Left ventricle myocardium inferior (tissue), 1 donor: ENCODE data around the gene WDR35. TPM values are rescaled to one million over a fixed set of nuclear protein-coding genes. Genes with fewer than 3 reads are reported as not detected.
"Not testable (repeated sequence)": the region's sequence is repeated elsewhere in the genome, so short reads cannot be mapped to it uniquely, and the experiment has no call there.

ENCODE experiments used
- DNase-seq: peaks from one replicate; pipeline ENCODE4 v3.0.0-alpha.2; 2020
- H3K27ac ChIP-seq: fragments of 200-600 bp; replicated peaks from 2 replicates; pipeline ENCODE4 v1.8.0; 2021
- H3K27me3 ChIP-seq: fragments of 200-600 bp; 2 replicates; pipeline ENCODE4 v1.8.0; 2021; ENCODE audit warnings: low read depth
- H3K36me3 ChIP-seq: fragments of 200-600 bp; 2 replicates; pipeline ENCODE4 v1.8.0; 2021
- H3K4me1 ChIP-seq: fragments of 200-600 bp; 2 replicates; pipeline ENCODE4 v1.8.0; 2021
- H3K4me3 ChIP-seq: fragments of 200-600 bp; 2 replicates; pipeline ENCODE4 v1.8.0; 2021; ENCODE audit warnings: mild to moderate bottlenecking, moderate library complexity
- H3K9me3 ChIP-seq: fragments of 200-600 bp; replicated peaks from 2 replicates; pipeline ENCODE4 v1.8.0; 2021
- intact Hi-C: fragments of 100-400 bp; cut with micrococcal nuclease; formaldehyde crosslinking; loops from one replicate; pipeline ENCODE4 v1.11.0; 2022
- total RNA-seq: library from RNA; stranded (reverse); fragmentation: NEBNext Ultra II Directional; extraction: Animal tissue kit (Norgen Biotek cat#: 25700); gene quantifications from one replicate; pipeline ENCODE4 v1.2.1, GENCODE V29; 2021
- TF ChIP-seq, protein P1 (sequence below): fragments of 200-600 bp; IDR thresholded peaks from 2 replicates; pipeline ENCODE4 v1.8.0; 2021; ENCODE audit warnings: antibody characterized with exemption, mild to moderate bottlenecking, borderline replicate concordance
- donor health status: DM: no; HTN: yes; CAD: no; lungs with severe emphysema.

Gene WDR35
- total RNA-seq, 1 donor from 2014 or later, result 4.8 TPM

DNA sequence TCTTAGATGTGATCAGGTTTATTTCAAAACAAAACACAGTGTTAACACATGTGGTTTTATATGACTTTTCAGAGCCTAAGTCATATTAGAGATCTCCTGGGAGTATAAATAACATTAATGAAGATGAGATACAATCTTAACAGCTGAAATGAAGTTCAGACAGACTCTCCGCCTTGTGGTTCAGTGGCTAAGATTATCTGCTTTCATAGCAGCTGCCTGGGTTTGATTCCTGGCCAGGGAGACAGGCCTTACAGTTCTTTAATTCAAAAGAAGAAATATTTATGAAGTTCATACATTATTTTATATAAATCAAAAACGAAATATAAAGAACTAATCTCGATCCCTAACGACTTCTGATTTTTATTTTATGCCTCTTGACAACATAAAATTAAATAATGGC, 52.9 kb downstream of the WDR35 start:
- intact Hi-C loops, result no loop called here
- no peak overlapping the region for H3K4me3 ChIP-seq
- H3K27ac ChIP-seq, result no peak overlapping the region
- TF ChIP-seq, protein P1, sequence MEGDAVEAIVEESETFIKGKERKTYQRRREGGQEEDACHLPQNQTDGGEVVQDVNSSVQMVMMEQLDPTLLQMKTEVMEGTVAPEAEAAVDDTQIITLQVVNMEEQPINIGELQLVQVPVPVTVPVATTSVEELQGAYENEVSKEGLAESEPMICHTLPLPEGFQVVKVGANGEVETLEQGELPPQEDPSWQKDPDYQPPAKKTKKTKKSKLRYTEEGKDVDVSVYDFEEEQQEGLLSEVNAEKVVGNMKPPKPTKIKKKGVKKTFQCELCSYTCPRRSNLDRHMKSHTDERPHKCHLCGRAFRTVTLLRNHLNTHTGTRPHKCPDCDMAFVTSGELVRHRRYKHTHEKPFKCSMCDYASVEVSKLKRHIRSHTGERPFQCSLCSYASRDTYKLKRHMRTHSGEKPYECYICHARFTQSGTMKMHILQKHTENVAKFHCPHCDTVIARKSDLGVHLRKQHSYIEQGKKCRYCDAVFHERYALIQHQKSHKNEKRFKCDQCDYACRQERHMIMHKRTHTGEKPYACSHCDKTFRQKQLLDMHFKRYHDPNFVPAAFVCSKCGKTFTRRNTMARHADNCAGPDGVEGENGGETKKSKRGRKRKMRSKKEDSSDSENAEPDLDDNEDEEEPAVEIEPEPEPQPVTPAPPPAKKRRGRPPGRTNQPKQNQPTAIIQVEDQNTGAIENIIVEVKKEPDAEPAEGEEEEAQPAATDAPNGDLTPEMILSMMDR, result no peak
- peaks cover 31% of the 10 kb centered on the region for H3K36me3 ChIP-seq
- DNase-seq, result no peak
- H3K9me3 ChIP-seq, result no peaks in the 10 kb centered on the region
- no peaks in the 10 kb centered on the region for H3K27me3 ChIP-seq
- H3K4me1 ChIP-seq, result no peaks in the 10 kb centered on the region

DNA sequence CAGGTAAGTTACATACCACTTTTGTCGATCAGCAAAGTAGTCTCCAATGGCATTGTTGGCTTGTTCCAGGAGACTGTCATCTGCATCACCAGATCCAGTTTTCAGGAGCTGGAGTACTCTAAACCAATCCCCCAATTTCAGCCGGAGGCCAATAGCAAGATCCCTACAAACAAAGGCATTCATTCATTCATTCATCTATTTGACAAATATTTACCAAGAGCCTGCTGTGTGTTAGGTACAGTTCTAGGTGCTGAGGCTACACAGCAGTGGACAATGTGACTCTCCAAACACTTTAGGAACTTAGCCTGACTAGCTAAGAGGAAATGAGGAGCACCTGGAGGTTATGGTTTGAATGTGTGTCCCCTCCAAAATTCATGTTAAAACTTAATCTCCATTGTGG, 53.7 kb downstream of the WDR35 start:
- Histone ChIP-seq H3K27me3 (no peaks in the 10 kb centered on the region), H3K27ac (no peak overlapping the region), H3K4me3 (no peak overlapping the region), H3K4me1 (no peaks in the 10 kb centered on the region), H3K9me3 (no peaks in the 10 kb centered on the region), H3K36me3 (peaks cover 34% of the 10 kb centered on the region)
- intact Hi-C loops, result no loop called here
- TF ChIP-seq, protein P1, result no peak
- no peak for DNase-seq

DNA sequence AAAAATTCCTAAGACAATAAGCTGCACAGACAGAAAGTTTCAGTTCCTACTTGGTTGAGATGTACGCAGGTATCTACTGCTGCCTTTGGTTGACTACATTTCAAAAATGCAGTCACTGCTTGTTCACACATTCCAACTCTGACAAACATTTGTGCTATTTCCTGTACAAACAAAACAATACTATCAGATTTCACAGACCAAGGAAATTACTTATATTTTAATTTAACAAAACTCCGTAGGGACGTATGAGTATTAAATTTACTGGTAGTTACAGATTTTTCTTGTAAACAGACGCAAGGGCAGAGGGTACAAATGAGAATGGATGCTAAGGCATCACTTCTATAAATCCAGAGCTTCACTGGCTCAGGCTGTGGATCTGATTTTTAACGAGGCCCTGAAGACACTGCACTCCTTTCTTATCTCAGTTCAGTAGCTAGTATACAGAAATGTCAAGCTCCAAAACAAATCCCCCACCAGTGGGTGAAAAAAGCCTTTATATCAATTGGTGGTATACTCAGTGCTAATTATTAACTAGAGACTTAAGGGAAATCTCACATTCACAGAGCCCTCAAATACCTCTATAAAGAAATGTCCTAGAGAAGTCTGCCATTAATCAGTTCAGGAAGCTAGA, 56.4 kb downstream of the WDR35 start:
- TF ChIP-seq, protein P1, result no peak
- intact Hi-C loops, result no loop called here

DNA sequence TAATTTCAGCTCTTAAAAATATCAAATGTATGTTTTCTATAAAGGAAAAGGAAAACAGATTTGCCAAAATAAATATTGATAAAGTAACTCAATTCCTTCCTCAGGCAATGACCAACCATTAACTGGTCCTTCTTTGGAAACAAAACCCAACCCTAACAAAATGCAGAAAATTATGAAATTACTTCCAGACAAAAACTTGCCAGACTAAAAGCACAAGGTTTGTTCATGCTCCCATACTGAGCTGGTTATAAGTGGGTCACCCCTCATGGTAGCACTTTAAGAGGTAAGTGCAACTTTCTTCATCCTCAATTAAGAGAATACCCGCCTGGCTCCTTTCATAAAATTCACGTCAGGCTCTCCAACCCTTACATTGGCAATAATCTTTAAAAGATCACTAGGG, 57.0 kb downstream of the WDR35 start:
- H3K4me1 ChIP-seq, result no peaks in the 10 kb centered on the region
- TF ChIP-seq, protein P1, result no peak

More for the DNA sequence above, 56.4 kb downstream of the WDR35 start:
- Histone ChIP-seq H3K27me3 (no peaks in the 10 kb centered on the region), H3K36me3 (peaks cover 61% of the 10 kb centered on the region), H3K4me3 (no peak overlapping the region), H3K9me3 (peaks cover 9% of the 10 kb centered on the region), H3K4me1 (no peaks in the 10 kb centered on the region), H3K27ac (peak overlapping the region; percentile 18)
- DNase-seq, result no peak

DNA sequence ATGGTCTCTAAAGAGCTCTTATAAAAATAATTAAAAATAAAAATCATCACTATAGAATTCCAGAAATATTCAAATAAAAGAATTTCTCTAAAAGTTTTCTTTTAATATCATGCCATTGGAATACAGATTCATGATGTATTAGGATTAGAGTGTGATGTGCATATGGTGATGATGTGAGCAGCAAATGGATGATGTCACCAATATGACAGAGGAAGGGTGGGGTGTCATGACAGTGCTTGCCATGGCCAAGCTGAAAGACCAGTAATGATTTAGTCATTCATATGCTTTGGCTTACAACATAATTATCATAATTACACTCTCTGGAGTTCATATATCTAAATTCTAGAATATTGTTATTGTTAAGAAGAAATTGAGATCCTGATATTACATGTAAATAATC, 60.7 kb downstream of the WDR35 start:
- no peak for DNase-seq
- TF ChIP-seq, protein P1, result no peak
- no peak overlapping the region for H3K4me3 ChIP-seq
- H3K4me1 ChIP-seq, result no peaks in the 10 kb centered on the region
- peaks cover 26% of the 10 kb centered on the region for H3K9me3 ChIP-seq
- H3K27ac ChIP-seq, result no peak overlapping the region
- peaks cover 48% of the 10 kb centered on the region for H3K36me3 ChIP-seq
- H3K27me3 ChIP-seq, result no peaks in the 10 kb centered on the region
- intact Hi-C loops, result no loop called here

More for the DNA sequence above, 57.0 kb downstream of the WDR35 start:
- Histone ChIP-seq H3K27me3 (no peaks in the 10 kb centered on the region), H3K27ac (no peak overlapping the region), H3K9me3 (peaks cover 14% of the 10 kb centered on the region), H3K4me3 (no peak overlapping the region), H3K36me3 (peaks cover 64% of the 10 kb centered on the region)
- DNase-seq, result no peak
- intact Hi-C loops, result no loop called here

DNA sequence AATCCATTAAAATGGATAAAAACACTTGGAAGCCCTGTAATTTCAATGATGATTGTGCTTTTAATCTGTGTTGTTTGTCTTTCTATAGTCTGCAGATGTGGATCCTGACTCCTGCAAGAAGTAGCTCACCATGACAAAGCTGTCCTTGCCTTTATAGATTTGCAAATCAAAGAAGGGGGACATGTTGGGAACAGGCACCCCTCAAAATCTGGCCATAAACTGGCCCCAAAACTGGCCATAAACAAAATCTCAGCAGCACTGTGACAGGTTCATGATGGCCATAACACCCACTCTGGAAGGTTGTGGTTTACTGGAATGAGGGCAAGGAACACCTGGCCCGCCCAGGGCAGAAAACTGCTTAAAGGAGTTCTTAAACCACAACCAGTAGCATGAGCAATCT, 62.1 kb downstream of the WDR35 start:
- H3K4me1 ChIP-seq, H3K27ac ChIP-seq, DNase-seq, H3K27me3 ChIP-seq, intact Hi-C loops, H3K4me3 ChIP-seq: not testable (repeated sequence)
- peaks cover 26% of the 10 kb centered on the region for H3K9me3 ChIP-seq
- peaks cover 48% of the 10 kb centered on the region for H3K36me3 ChIP-seq

DNA sequence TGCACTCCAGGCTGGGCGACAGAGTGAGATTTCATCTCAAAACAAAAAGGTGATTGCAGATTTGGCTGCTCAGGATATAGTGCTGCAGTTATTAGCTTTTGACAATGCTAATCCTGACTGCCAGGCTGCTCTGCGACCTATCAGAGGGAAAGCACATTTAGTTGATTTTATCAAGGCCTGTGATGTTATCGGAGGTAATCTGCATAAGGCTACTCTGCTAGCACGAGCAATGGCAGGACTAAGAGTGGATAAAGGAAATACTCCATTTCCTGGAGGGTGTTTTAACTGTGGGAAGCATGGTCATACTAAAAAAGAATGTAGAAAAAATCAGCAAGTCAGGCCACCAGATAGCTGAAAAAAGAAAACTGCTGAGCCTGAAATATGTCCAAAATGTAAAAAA, 65.4 kb downstream of the WDR35 start:
- peaks cover 26% of the 10 kb centered on the region for H3K9me3 ChIP-seq
- intact Hi-C loops, H3K27me3 ChIP-seq, DNase-seq, H3K4me1 ChIP-seq, H3K4me3 ChIP-seq, H3K27ac ChIP-seq: not testable (repeated sequence)
- peaks cover 29% of the 10 kb centered on the region for H3K36me3 ChIP-seq

DNA sequence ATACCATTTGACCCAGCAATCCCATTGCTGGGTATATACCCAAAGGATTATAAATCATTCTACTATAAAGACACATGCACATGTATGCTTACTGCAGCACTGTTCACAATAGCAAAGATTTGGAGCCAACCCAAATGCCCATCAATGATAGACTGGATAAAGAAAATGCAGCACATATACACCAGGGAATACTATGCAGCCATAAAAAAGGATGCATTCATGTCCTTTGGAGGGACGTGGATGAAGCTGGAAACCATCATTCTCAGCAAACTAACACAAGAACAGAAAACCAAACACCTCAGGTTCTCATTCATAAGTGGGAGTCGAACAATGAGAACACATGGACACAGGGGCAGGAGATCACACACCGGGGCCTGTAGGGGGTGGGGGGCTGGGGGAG, 67.7 kb downstream of the WDR35 start:
- H3K4me3 ChIP-seq, intact Hi-C loops, H3K27ac ChIP-seq, H3K36me3 ChIP-seq, H3K9me3 ChIP-seq, DNase-seq, H3K27me3 ChIP-seq, H3K4me1 ChIP-seq: not testable (repeated sequence)
